GM12801 (cell line): ENCODE measurements around the gene COX7A2.

Experiments
- CTCF ChIP-seq: IDR thresholded peaks from one replicate; pipeline ENCODE4 v1.5.1; 2011; ENCODE audit warnings: control low read depth; ENCODE audit not compliant: insufficient read length; ENCODE audit errors: extremely low read depth

COX7A2 gene

GRCh38 chr6:75279418-75279817, 35.8 kb upstream of the COX7A2 start:
- TF ChIP-seq CTCF: no peak

GRCh38 chr6:75278474-75279077, 35.0 kb upstream of the COX7A2 start:
- TF ChIP-seq CTCF: no peak

GRCh38 chr6:75275067-75275466, 31.5 kb upstream of the COX7A2 start:
- no peak for TF ChIP-seq CTCF

GRCh38 chr6:75273009-75273408, 29.4 kb upstream of the COX7A2 start:
- no peak for TF ChIP-seq CTCF

DNA sequence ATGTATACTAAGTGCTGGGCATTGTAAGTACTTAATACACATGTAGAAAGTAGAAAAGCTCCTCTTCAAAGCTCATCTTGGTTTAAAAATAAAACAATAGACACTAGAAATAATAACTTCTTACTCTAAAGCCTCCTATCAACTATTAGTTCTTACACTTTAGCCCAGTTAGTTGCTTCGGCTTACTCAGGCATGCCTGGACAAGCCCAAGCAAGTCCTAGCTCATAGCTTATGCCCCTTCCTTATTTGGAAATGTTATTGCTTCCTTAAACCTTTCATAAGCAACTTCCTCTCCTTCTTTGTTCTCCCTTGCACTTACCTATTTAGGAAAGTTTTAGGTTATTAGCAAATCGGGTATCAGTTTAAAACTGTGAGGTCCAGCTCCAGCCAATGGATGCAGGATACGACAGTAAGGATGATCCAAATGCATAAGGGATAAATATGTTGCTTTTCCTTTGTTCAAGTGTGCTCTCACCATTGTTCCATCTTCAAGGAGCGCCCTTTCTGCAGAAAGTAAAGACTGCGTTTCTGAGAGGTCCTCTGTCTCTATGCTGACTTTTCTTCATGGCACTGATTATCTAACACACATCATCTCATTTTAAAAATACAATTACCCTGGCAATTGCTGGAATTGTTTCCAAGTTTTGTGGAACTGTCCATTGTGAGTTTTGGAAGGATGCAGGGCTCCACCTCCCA, 28.7 kb upstream of the COX7A2 start:
- TF ChIP-seq CTCF: no peak

GRCh38 chr6:75268988-75269354, 25.4 kb upstream of the COX7A2 start:
- no peak for TF ChIP-seq CTCF

- TF ChIP-seq CTCF: no peak
These were observed 24.8 kb upstream of the COX7A2 start for GRCh38 chr6:75268121-75268987.
